T-helper 2 cell treated with Interferon-gamma antibody and Interleukin-4, amounts not matched to agents 5 μg/mL and 100 μg/mL, for 36 hours (primary cell): Measurements from ENCODE around the gene ZNF236.

Source experiments
- DNase-seq: peaks from one replicate; pipeline ENCODE4 v3.0.0; 2021; ENCODE audit warnings: low spot score
- H3K27ac Mint-ChIP-seq: one replicate; pipeline ENCODE4 v1.8.0; 2021; ENCODE audit warnings: mild to moderate bottlenecking, mixed read lengths
- H3K27me3 Mint-ChIP-seq: one replicate; pipeline ENCODE4 v1.8.0; 2021; ENCODE audit warnings: low read depth, mixed read lengths
- H3K36me3 Mint-ChIP-seq: one replicate; pipeline ENCODE4 v1.8.0; 2021; ENCODE audit warnings: low read depth, mixed read lengths
- H3K4me1 Mint-ChIP-seq: one replicate; pipeline ENCODE4 v1.8.0; 2021; ENCODE audit warnings: low read depth, mixed read lengths
- H3K4me3 Mint-ChIP-seq: one replicate; pipeline ENCODE4 v1.8.0; 2022; ENCODE audit warnings: mild to moderate bottlenecking, moderate library complexity, mixed read lengths
- H3K9me3 Mint-ChIP-seq: one replicate; pipeline ENCODE4 v1.8.0; 2021; ENCODE audit warnings: mixed read lengths

Gene ZNF236

DNA sequence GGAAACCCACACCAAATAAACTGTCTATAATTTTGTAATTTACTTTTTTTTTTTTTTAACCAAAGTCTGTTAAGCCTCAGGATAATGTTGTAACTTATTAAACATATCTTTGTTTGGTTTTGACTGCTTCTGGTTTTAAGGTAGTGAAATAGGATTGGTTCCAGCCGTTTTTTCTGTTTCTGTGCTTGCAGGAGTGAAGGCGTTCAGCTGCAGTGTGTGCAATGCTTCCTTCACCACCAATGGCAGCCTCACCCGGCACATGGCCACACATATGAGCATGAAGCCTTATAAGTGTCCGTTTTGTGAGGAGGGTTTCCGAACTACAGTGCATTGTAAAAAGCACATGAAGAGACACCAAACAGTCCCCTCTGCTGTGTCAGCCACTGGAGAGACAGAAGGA lies 93.1 kb downstream of the ZNF236 start:
- no peak for DNase-seq
- Mint-ChIP-seq H3K9me3 (no peaks in the 10 kb centered on the region), H3K27me3 (no peaks in the 10 kb centered on the region), H3K27ac (no peak overlapping the region), H3K4me1 (no peaks in the 10 kb centered on the region), H3K36me3 (peaks cover 28% of the 10 kb centered on the region), H3K4me3 (no peak overlapping the region)

- no peak overlapping the region for H3K4me3 Mint-ChIP-seq
- no peaks in the 10 kb centered on the region for H3K27me3 Mint-ChIP-seq
- peaks cover 13% of the 10 kb centered on the region for H3K4me1 Mint-ChIP-seq
- H3K36me3 Mint-ChIP-seq, result peaks cover 42% of the 10 kb centered on the region
- no peaks in the 10 kb centered on the region for H3K9me3 Mint-ChIP-seq
- H3K27ac Mint-ChIP-seq, result no peak overlapping the region
- no peak for DNase-seq
Observed at GRCh38 chr18:76920974-76921373, 98.6 kb downstream of the ZNF236 start.

GRCh38 chr18:76922107-76922506 lies 99.8 kb downstream of the ZNF236 start:
- Mint-ChIP-seq H3K4me1 (peaks cover 17% of the 10 kb centered on the region), H3K27ac (peak overlapping the region; percentile 53), H3K27me3 (no peaks in the 10 kb centered on the region), H3K4me3 (peak overlapping the region; percentile 30), H3K9me3 (no peaks in the 10 kb centered on the region), H3K36me3 (peaks cover 39% of the 10 kb centered on the region)
- DNase-seq, result peak; percentile 58

- H3K4me3 Mint-ChIP-seq, result no peak overlapping the region
- H3K27ac Mint-ChIP-seq, result no peak overlapping the region
- H3K4me1 Mint-ChIP-seq, result peaks cover 17% of the 10 kb centered on the region
- no peaks in the 10 kb centered on the region for H3K9me3 Mint-ChIP-seq
- H3K36me3 Mint-ChIP-seq, result peaks cover 45% of the 10 kb centered on the region
- DNase-seq, result no peak
- no peaks in the 10 kb centered on the region for H3K27me3 Mint-ChIP-seq
Observed at GRCh38 chr18:76923485-76924085, 101.2 kb downstream of the ZNF236 start.

GRCh38 chr18:76925501-76925900 lies 103.1 kb downstream of the ZNF236 start:
- no peak for DNase-seq
- Mint-ChIP-seq H3K9me3 (no peaks in the 10 kb centered on the region), H3K27me3 (no peaks in the 10 kb centered on the region), H3K27ac (no peak overlapping the region), H3K4me1 (peaks cover 22% of the 10 kb centered on the region), H3K36me3 (peaks cover 48% of the 10 kb centered on the region), H3K4me3 (no peak overlapping the region)

GRCh38 chr18:76927223-76927725 lies 104.9 kb downstream of the ZNF236 start:
- no peak overlapping the region for H3K4me3 Mint-ChIP-seq
- peaks cover 19% of the 10 kb centered on the region for H3K4me1 Mint-ChIP-seq
- H3K27me3 Mint-ChIP-seq, result no peaks in the 10 kb centered on the region
- no peaks in the 10 kb centered on the region for H3K9me3 Mint-ChIP-seq
- H3K36me3 Mint-ChIP-seq, result peaks cover 46% of the 10 kb centered on the region
- H3K27ac Mint-ChIP-seq, result no peak overlapping the region
- no peak for DNase-seq

GRCh38 chr18:76928179-76928868 lies 106.0 kb downstream of the ZNF236 start:
- Mint-ChIP-seq H3K27me3 (no peaks in the 10 kb centered on the region), H3K9me3 (no peaks in the 10 kb centered on the region), H3K27ac (no peak overlapping the region), H3K36me3 (peaks cover 51% of the 10 kb centered on the region), H3K4me1 (peaks cover 23% of the 10 kb centered on the region), H3K4me3 (no peak overlapping the region)
- DNase-seq, result no peak

DNA sequence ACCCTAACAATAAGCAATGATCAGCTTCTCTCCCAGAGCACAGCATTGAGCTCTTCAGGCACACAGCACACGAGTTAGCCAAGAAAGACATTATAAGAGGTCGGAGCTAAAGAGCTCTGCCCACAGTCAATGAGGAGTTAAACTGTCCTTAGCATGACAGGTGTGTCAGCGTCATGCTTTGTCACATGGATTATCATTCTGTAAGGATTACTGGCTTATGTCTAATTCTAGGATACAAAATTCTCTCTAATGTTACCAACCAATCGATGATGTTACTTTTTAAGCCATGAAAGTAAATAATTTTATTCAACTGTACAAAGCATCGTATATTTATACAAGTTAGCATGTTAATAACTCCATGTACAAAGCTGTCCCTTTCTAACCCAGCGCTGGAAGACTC lies 108.8 kb downstream of the ZNF236 start:
- Mint-ChIP-seq H3K36me3 (peaks cover 38% of the 10 kb centered on the region), H3K4me1 (peaks cover 20% of the 10 kb centered on the region), H3K27ac (no peak overlapping the region), H3K27me3 (no peaks in the 10 kb centered on the region), H3K4me3 (no peak overlapping the region), H3K9me3 (no peaks in the 10 kb centered on the region)
- DNase-seq, result no peak

DNA sequence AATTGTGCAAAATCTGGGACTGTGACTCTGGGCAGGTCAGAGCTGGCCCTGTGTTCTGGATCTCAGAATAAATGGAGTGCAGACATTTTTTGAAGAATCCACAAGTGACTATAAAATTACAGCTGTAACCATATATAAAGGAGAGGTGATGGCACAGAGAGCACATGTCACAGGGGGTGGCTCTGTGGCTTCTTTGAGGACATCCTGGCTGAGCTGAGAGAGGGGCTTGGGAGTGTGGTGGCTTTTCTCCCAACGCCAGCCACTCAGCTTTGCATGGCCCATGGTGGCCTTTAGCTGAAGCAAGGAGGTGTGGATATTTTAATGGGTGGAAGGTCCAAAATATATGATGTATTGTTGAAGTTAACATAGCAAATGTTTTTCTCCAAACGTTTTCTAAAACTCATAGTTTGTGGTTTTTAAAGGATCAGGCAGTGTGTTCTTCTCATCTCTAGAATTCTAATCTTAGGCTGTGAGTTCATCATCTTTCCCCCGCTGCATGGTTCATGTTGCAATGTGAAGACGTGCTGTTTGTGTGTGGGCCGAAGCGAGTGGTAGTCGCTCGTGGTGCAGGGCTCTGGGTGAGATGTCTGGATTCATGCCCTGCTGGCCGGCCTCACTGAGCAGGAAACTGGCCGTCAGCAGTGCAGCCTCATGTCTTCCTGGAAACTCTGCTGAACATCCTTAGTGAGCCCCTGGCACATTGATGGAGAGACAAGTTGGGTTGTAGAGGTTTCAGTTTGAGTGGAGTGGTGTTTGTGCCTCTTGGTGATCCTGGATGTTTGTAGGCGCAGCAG lies 109.9 kb downstream of the ZNF236 start:
- peaks cover 42% of the 10 kb centered on the region for H3K36me3 Mint-ChIP-seq

GRCh38 chr18:76935722-76936337 lies 113.5 kb downstream of the ZNF236 start:
- H3K36me3 Mint-ChIP-seq, result peaks cover 39% of the 10 kb centered on the region
- H3K4me1 Mint-ChIP-seq, result peaks cover 13% of the 10 kb centered on the region
- no peaks in the 10 kb centered on the region for H3K9me3 Mint-ChIP-seq
- H3K27me3 Mint-ChIP-seq, result no peaks in the 10 kb centered on the region
- no peak overlapping the region for H3K27ac Mint-ChIP-seq
- DNase-seq, result no peak
- H3K4me3 Mint-ChIP-seq, result no peak overlapping the region

More for the DNA sequence above, 109.9 kb downstream of the ZNF236 start:
- DNase-seq, result peak; percentile 60
- Mint-ChIP-seq H3K27me3 (no peaks in the 10 kb centered on the region), H3K4me3 (peak overlapping the region; percentile 63), H3K9me3 (no peaks in the 10 kb centered on the region), H3K27ac (peak overlapping the region; percentile 89), H3K4me1 (peaks cover 18% of the 10 kb centered on the region)

DNA sequence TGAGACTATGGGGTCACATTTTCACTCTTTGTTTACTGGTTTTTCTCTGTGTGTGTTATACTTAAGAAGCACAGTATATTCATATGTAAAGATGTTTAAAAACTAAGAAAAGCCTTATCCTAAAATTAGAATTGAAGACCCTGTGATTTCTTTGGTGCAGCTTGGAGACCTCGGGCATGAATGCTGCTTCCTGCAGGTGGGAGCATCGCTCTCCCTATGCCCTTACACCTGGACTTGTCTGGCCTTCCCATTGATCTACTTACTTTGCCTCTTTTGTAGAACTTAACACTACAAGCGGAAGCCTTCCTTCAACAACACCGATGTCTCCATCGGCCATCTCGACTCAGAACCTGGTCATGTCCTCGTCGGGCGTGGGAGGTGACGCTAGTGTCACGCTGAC lies 114.5 kb downstream of the ZNF236 start:
- Mint-ChIP-seq H3K4me3 (no peak overlapping the region), H3K36me3 (peaks cover 37% of the 10 kb centered on the region), H3K27ac (no peak overlapping the region), H3K27me3 (no peaks in the 10 kb centered on the region), H3K4me1 (peaks cover 10% of the 10 kb centered on the region), H3K9me3 (no peaks in the 10 kb centered on the region)
- DNase-seq, result no peak

GRCh38 chr18:76937597-76937996 lies 115.2 kb downstream of the ZNF236 start:
- H3K4me1 Mint-ChIP-seq, result peaks cover 3% of the 10 kb centered on the region
- H3K36me3 Mint-ChIP-seq, result peaks cover 32% of the 10 kb centered on the region
- DNase-seq, result no peak
- no peak overlapping the region for H3K27ac Mint-ChIP-seq
- no peak overlapping the region for H3K4me3 Mint-ChIP-seq
- H3K9me3 Mint-ChIP-seq, result no peaks in the 10 kb centered on the region
- no peaks in the 10 kb centered on the region for H3K27me3 Mint-ChIP-seq

GRCh38 chr18:76938619-76939018 lies 116.3 kb downstream of the ZNF236 start:
- no peak overlapping the region for H3K27ac Mint-ChIP-seq
- H3K36me3 Mint-ChIP-seq, result peaks cover 31% of the 10 kb centered on the region
- H3K4me3 Mint-ChIP-seq, result no peak overlapping the region
- H3K4me1 Mint-ChIP-seq, result no peaks in the 10 kb centered on the region
- H3K9me3 Mint-ChIP-seq, result no peaks in the 10 kb centered on the region
- H3K27me3 Mint-ChIP-seq, result no peaks in the 10 kb centered on the region
- DNase-seq, result no peak

- no peaks in the 10 kb centered on the region for H3K27me3 Mint-ChIP-seq
- H3K9me3 Mint-ChIP-seq, result peaks cover 6% of the 10 kb centered on the region
- H3K4me3 Mint-ChIP-seq, result no peak overlapping the region
- H3K4me1 Mint-ChIP-seq, result peaks cover 2% of the 10 kb centered on the region
- no peak overlapping the region for H3K27ac Mint-ChIP-seq
- peaks cover 38% of the 10 kb centered on the region for H3K36me3 Mint-ChIP-seq
- DNase-seq, result no peak
Observed at GRCh38 chr18:76941284-76941683, 118.9 kb downstream of the ZNF236 start.
